WTC11 (cell line): Measurements from ENCODE around the gene WDR59.

Experiments
- CTCF ChIP-seq: fragments of 200-600 bp; IDR thresholded peaks from 2 replicates; pipeline ENCODE4 v1.8.0; 2022; ENCODE audit warnings: antibody characterized with exemption
- EMX1 ChIP-seq: fragments of 250-450 bp; sonication (Bioruptor Pico); IDR thresholded peaks from 2 replicates; pipeline ENCODE4 v1.8.0; 2021; ENCODE audit warnings: mild to moderate bottlenecking
- FOXK1 ChIP-seq: sonication (generic); formaldehyde crosslinking; IDR thresholded peaks from 2 replicates; pipeline ENCODE4 v1.8.0; 2022; ENCODE audit warnings: mild to moderate bottlenecking, moderate library complexity, missing genetic modification reagents
- KAT7 ChIP-seq: sonication (generic); formaldehyde crosslinking; IDR thresholded peaks from 2 replicates; pipeline ENCODE4 v1.8.1; 2023; ENCODE audit warnings: missing genetic modification reagents, mild to moderate bottlenecking, borderline replicate concordance
- MLX ChIP-seq: sonication (generic); formaldehyde crosslinking; IDR thresholded peaks from 2 replicates; pipeline ENCODE4 v1.8.1; 2023; ENCODE audit warnings: mild to moderate bottlenecking, missing genetic modification reagents, moderate library complexity
- NR1H2 ChIP-seq: sonication (generic); formaldehyde crosslinking; IDR thresholded peaks from 2 replicates; pipeline ENCODE4 v1.9.0; 2021; ENCODE audit warnings: mild to moderate bottlenecking, moderate library complexity, missing genetic modification reagents
- SP1 ChIP-seq: sonication (generic); formaldehyde crosslinking; conservative IDR thresholded peaks from 2 replicates; pipeline ENCODE4 v1.8.1; 2022; ENCODE audit warnings: missing genetic modification reagents
- TP53 ChIP-seq: sonication (generic); formaldehyde crosslinking; IDR thresholded peaks from 2 replicates; pipeline ENCODE4 v1.8.1; 2023; ENCODE audit warnings: mild to moderate bottlenecking, missing genetic modification reagents
- ZBTB43 ChIP-seq: sonication (generic); formaldehyde crosslinking; IDR thresholded peaks from 2 replicates; pipeline ENCODE4 v1.8.1; 2023; ENCODE audit warnings: mild to moderate bottlenecking, missing genetic modification reagents
- TF ChIP-seq, protein P1 (sequence below): fragments of 250-450 bp; sonication (Bioruptor Pico); IDR thresholded peaks from 2 replicates; pipeline ENCODE4 v1.9.0; 2021; ENCODE audit warnings: mild to moderate bottlenecking, borderline replicate concordance
- TF ChIP-seq, protein P2 (sequence below): sonication (generic); formaldehyde crosslinking; IDR thresholded peaks from 2 replicates; pipeline ENCODE4 v1.8.1; 2022; ENCODE audit warnings: low read depth, missing genetic modification reagents, borderline replicate concordance
- TF ChIP-seq, protein P3 (sequence below): sonication (generic); formaldehyde crosslinking; IDR thresholded peaks from 2 replicates; pipeline ENCODE4 v1.8.0; 2023; ENCODE audit warnings: mild to moderate bottlenecking, missing genetic modification reagents

GRCh38 chr16:74898659-74899058 is 86.3 kb downstream of the WDR59 start:
- no peak for TF ChIP-seq EMX1 (CRISPR knock-in tag)
- no peak for TF ChIP-seq CTCF
- TF ChIP-seq MLX: no peak
- no peak for TF ChIP-seq KAT7 (CRISPR knock-in tag)
- no peak for TF ChIP-seq SP1
- TF ChIP-seq ZBTB43 (CRISPR knock-in tag): no peak
- TF ChIP-seq, protein P1, sequence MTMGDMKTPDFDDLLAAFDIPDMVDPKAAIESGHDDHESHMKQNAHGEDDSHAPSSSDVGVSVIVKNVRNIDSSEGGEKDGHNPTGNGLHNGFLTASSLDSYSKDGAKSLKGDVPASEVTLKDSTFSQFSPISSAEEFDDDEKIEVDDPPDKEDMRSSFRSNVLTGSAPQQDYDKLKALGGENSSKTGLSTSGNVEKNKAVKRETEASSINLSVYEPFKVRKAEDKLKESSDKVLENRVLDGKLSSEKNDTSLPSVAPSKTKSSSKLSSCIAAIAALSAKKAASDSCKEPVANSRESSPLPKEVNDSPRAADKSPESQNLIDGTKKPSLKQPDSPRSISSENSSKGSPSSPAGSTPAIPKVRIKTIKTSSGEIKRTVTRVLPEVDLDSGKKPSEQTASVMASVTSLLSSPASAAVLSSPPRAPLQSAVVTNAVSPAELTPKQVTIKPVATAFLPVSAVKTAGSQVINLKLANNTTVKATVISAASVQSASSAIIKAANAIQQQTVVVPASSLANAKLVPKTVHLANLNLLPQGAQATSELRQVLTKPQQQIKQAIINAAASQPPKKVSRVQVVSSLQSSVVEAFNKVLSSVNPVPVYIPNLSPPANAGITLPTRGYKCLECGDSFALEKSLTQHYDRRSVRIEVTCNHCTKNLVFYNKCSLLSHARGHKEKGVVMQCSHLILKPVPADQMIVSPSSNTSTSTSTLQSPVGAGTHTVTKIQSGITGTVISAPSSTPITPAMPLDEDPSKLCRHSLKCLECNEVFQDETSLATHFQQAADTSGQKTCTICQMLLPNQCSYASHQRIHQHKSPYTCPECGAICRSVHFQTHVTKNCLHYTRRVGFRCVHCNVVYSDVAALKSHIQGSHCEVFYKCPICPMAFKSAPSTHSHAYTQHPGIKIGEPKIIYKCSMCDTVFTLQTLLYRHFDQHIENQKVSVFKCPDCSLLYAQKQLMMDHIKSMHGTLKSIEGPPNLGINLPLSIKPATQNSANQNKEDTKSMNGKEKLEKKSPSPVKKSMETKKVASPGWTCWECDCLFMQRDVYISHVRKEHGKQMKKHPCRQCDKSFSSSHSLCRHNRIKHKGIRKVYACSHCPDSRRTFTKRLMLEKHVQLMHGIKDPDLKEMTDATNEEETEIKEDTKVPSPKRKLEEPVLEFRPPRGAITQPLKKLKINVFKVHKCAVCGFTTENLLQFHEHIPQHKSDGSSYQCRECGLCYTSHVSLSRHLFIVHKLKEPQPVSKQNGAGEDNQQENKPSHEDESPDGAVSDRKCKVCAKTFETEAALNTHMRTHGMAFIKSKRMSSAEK (CRISPR knock-in tag): no peak
- TF ChIP-seq, protein P2, sequence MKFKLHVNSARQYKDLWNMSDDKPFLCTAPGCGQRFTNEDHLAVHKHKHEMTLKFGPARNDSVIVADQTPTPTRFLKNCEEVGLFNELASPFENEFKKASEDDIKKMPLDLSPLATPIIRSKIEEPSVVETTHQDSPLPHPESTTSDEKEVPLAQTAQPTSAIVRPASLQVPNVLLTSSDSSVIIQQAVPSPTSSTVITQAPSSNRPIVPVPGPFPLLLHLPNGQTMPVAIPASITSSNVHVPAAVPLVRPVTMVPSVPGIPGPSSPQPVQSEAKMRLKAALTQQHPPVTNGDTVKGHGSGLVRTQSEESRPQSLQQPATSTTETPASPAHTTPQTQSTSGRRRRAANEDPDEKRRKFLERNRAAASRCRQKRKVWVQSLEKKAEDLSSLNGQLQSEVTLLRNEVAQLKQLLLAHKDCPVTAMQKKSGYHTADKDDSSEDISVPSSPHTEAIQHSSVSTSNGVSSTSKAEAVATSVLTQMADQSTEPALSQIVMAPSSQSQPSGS (CRISPR knock-in tag): no peak
- no peak for TF ChIP-seq NR1H2
- TF ChIP-seq TP53 (CRISPR knock-in tag): no peak
- no peak for TF ChIP-seq FOXK1 (CRISPR knock-in tag)
- TF ChIP-seq, protein P3, sequence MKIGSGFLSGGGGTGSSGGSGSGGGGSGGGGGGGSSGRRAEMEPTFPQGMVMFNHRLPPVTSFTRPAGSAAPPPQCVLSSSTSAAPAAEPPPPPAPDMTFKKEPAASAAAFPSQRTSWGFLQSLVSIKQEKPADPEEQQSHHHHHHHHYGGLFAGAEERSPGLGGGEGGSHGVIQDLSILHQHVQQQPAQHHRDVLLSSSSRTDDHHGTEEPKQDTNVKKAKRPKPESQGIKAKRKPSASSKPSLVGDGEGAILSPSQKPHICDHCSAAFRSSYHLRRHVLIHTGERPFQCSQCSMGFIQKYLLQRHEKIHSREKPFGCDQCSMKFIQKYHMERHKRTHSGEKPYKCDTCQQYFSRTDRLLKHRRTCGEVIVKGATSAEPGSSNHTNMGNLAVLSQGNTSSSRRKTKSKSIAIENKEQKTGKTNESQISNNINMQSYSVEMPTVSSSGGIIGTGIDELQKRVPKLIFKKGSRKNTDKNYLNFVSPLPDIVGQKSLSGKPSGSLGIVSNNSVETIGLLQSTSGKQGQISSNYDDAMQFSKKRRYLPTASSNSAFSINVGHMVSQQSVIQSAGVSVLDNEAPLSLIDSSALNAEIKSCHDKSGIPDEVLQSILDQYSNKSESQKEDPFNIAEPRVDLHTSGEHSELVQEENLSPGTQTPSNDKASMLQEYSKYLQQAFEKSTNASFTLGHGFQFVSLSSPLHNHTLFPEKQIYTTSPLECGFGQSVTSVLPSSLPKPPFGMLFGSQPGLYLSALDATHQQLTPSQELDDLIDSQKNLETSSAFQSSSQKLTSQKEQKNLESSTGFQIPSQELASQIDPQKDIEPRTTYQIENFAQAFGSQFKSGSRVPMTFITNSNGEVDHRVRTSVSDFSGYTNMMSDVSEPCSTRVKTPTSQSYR (CRISPR knock-in tag): no peak
